Heart left ventricle (tissue), 13 donors: ENCODE results near the gene IGDCC3.
A peak's percentile ranks its signal among the peaks of the same experiment; 100 is the strongest.

Source experiments
- CTCF ChIP-seq, 12 donors: fragments of 200-600 bp; sonication (generic) in 4 of 12; IDR thresholded peaks; one replicate each; pipeline versions ENCODE4 v1.5.0 to v1.8.0; 2018 to 2022; ENCODE audit warnings: antibody characterized with exemption in 12 of 12, mild to moderate bottlenecking in 5 of 12
- POLR2A ChIP-seq, 2 donors: fragments of 450-650 bp; IDR thresholded peaks; one replicate each; pipeline ENCODE4 v1.6.1; 2017; ENCODE audit warnings: antibody characterized with exemption in 2 of 2, mild to moderate bottlenecking in 2 of 2, moderate library complexity in 2 of 2
- donor health status: ischemic (EF 13 %, LVEDD 7.1; RV severe dilation, severe dysfunction).
- donor health status: DM: no; HTN: yes; CAD: no.
- donor health status: DM: no; HTN: no; CAD: no.
- donor health status: ischemic (EF 25% LVEDD 6.9; RV normal size, moderate dysfunction).
- donor health status: ischemic (EF 25% LVEDD 5.7; RV mildly dilated, moderate dysfunction).
- donor health status: ischemic (EF 35%, LVEDD 5.7; RV mildly dilated, moderate dysfunction).
- donor health status: nonischemic (EF 11% LVEDD 7.7; RV severe dilation, severe dysfunction).
- donor health status: DM: yes; HTN: yes; CAD: no.
- donor health status: PGD.
- donor health status: ischemic (EF 29% LVEDD 5.4; RV normal size, mild dysfunction).
- donor health status: nonischemic (EF 23%, LVEDD 6.1; RV moderate dilation, normal function).

- TF ChIP-seq CTCF (IDR thresholded peaks at IDR 0.05), result peak in 11 of 12 donors; percentile 79 to 97 (median 87)
- TF ChIP-seq POLR2A (IDR thresholded peaks at IDR 0.05), result peak in 1 of 2 donors; percentile 84
Observed at GRCh38 chr15:65304381-65305149, 73.2 kb downstream of the IGDCC3 start, which contains the start of gene RNU5B-1.
